Progenitor cell of endocrine pancreas (in vitro differentiated cells): Measurements from ENCODE around the gene AVPI1. TPM values are rescaled to one million over a fixed set of nuclear protein-coding genes. Genes with fewer than 3 reads are reported as not detected.

Experiments used
- DNase-seq: peaks from one replicate; pipeline ENCODE4 v3.0.0; 2021; ENCODE audit warnings: low spot score; ENCODE audit not compliant: unreplicated experiment
- H3K27ac Mint-ChIP-seq: 2 replicates; pipeline ENCODE4 v1.8.0; 2021; ENCODE audit warnings: mild to moderate bottlenecking, moderate library complexity, mixed read lengths
- H3K27me3 Mint-ChIP-seq: 2 replicates; pipeline ENCODE4 v1.8.0; 2021; ENCODE audit warnings: mixed read lengths
- H3K36me3 Mint-ChIP-seq: 2 replicates; pipeline ENCODE4 v1.8.0; 2022; ENCODE audit warnings: mixed read lengths; ENCODE audit not compliant: insufficient read depth
- H3K4me1 Mint-ChIP-seq: 2 replicates; pipeline ENCODE4 v1.8.0; 2021; ENCODE audit warnings: low read depth, mixed read lengths
- H3K4me3 Mint-ChIP-seq: 2 replicates; pipeline ENCODE4 v1.8.0; 2021; ENCODE audit warnings: low read depth, mild to moderate bottlenecking, moderate library complexity, mixed read lengths
- H3K9me3 Mint-ChIP-seq: 2 replicates; pipeline ENCODE4 v1.8.0; 2021; ENCODE audit warnings: low read depth, mixed read lengths
- CTCF ChIP-seq: fragments of 200-600 bp; sonication (generic); IDR thresholded peaks from one replicate; pipeline ENCODE4 v1.5.0; 2021; ENCODE audit warnings: antibody characterized with exemption, mild to moderate bottlenecking; ENCODE audit not compliant: unreplicated experiment
- total RNA-seq: library from RNA; stranded (reverse); gene quantifications from 2 replicates; pipeline ENCODE4 v1.2.1, GENCODE V29; 2021

Gene AVPI1
- total RNA-seq, 1 donor from 2014 or later, result 4.3 TPM

- H3K27ac Mint-ChIP-seq, result no peak overlapping the region
- no peaks in the 10 kb centered on the region for H3K9me3 Mint-ChIP-seq
- peak overlapping the region; percentile 25 for H3K4me3 Mint-ChIP-seq
- no peak for DNase-seq
- H3K4me1 Mint-ChIP-seq, result peaks cover 10% of the 10 kb centered on the region
- TF ChIP-seq CTCF, result no peak
- H3K36me3 Mint-ChIP-seq, result no peaks in the 10 kb centered on the region
- H3K27me3 Mint-ChIP-seq, result peaks cover 51% of the 10 kb centered on the region
Measured at GRCh38 chr10:97711640-97712572, 24.9 kb upstream of the AVPI1 start.

GRCh38 chr10:97708976-97709946 is 22.2 kb upstream of the AVPI1 start:
- Mint-ChIP-seq H3K27me3 (peaks cover 32% of the 10 kb centered on the region), H3K9me3 (no peaks in the 10 kb centered on the region), H3K4me1 (peaks cover 5% of the 10 kb centered on the region), H3K4me3 (no peak overlapping the region), H3K36me3 (no peaks in the 10 kb centered on the region), H3K27ac (no peak overlapping the region)
- DNase-seq, result no peak
- peak; percentile 64 for TF ChIP-seq CTCF

- no peak for DNase-seq
- Mint-ChIP-seq H3K4me3 (no peak overlapping the region), H3K4me1 (peaks cover 3% of the 10 kb centered on the region), H3K27ac (no peak overlapping the region), H3K27me3 (peaks cover 33% of the 10 kb centered on the region), H3K9me3 (no peaks in the 10 kb centered on the region), H3K36me3 (no peaks in the 10 kb centered on the region)
- no peak for TF ChIP-seq CTCF
Measured at GRCh38 chr10:97708167-97708566, 21.1 kb upstream of the AVPI1 start.

- H3K9me3 Mint-ChIP-seq, result no peaks in the 10 kb centered on the region
Measured at GRCh38 chr10:97707134-97707861, 20.3 kb upstream of the AVPI1 start.

More at GRCh38 chr10:97707134-97707861, 20.3 kb upstream of the AVPI1 start:
- Mint-ChIP-seq H3K27me3 (peaks cover 28% of the 10 kb centered on the region), H3K27ac (no peak overlapping the region), H3K36me3 (no peaks in the 10 kb centered on the region), H3K4me3 (no peak overlapping the region), H3K4me1 (no peaks in the 10 kb centered on the region)
- no peak for DNase-seq
- no peak for TF ChIP-seq CTCF
